Endothelial cell of umbilical vein (primary cell): ENCODE results near the gene IP6K1. TPM values are rescaled to one million over a fixed set of nuclear protein-coding genes. Genes with fewer than 3 reads are reported as not detected.

Experiments
- BruUV-seq: library from RNA; stranded (reverse); fragments of 400-500 nt; replicated peaks from 2 replicates; lab custom pipeline; 2021; lab: Mats Ljungman, UMichigan
- CTCF ChIA-PET: fragments of 300-600, 350-600 bp; sonication (Branson Sonifier 250); formaldehyde crosslinking; loops from one replicate; lab custom pipeline; 2021; ENCODE audit warnings: antibody characterized with exemption, inconsistent platforms; lab: Charles Lee
- POLR2A ChIA-PET: fragments of 300-600, 350-600 bp; sonication (Branson Sonifier 250); formaldehyde crosslinking; loops from one replicate; lab custom pipeline; 2021; ENCODE audit warnings: antibody characterized with exemption, inconsistent platforms; lab: Charles Lee
- DNase-seq: peaks from one replicate; pipeline ENCODE4 v3.0.0-alpha.2; 2011; ENCODE audit warnings: low read depth, low spot score
- FAIRE-seq: peaks from 2 replicates; lab custom pipeline; 2011; peaks lifted over from hg19 to GRCh38; lab: Jason Lieb, UNC
- H2AFZ ChIP-seq: 2 replicates; pipeline ENCODE4 v1.6.0; 2012; ENCODE audit warnings: low read depth, low read length, control low read depth, inconsistent platforms
- H3K27ac ChIP-seq: 2 replicates; pipeline ENCODE4 v1.5.1; 2011; ENCODE audit warnings: low read depth, mild to moderate bottlenecking, control low read depth, low read length, moderate library complexity; ENCODE audit not compliant: insufficient read depth
- H3K27me3 ChIP-seq, 2 experiments: 2 replicates each; pipeline versions ENCODE4 v1.6.0 to v1.6.1; 2011; ENCODE audit warnings: low read length in 2 of 2, mixed read lengths in 1 of 2; ENCODE audit not compliant: control insufficient read depth in 2 of 2, insufficient read depth in 2 of 2
- H3K36me3 ChIP-seq, 2 experiments: 2 replicates in 1 of 2; 3 replicates in 1 of 2; pipeline ENCODE4 v1.5.1; 2011; ENCODE audit warnings: low read length in 2 of 2, mild to moderate bottlenecking in 1 of 2, moderate library complexity in 1 of 2; ENCODE audit not compliant: control insufficient read depth in 2 of 2, insufficient read depth in 2 of 2; ENCODE audit errors: extremely low read depth in 1 of 2
- H3K4me1 ChIP-seq: 3 replicates; pipeline ENCODE4 v1.5.1; 2011; ENCODE audit warnings: mild to moderate bottlenecking, low read length; ENCODE audit not compliant: control insufficient read depth, insufficient read depth; ENCODE audit errors: extremely low read depth
- H3K4me2 ChIP-seq: 2 replicates; pipeline ENCODE4 v1.6.1; 2011; ENCODE audit warnings: low read length, control low read depth, mixed read lengths; ENCODE audit not compliant: insufficient read depth
- H3K4me3 ChIP-seq, 3 experiments: fragments of 200-600 bp in 1 of 3; sonication (generic), shearing (Covaris generic) in 1 of 3; replicated peaks in 1 of 3; 2 replicates each; pipeline ENCODE4 v1.5.1; 2011 to 2016; ENCODE audit warnings: control low read depth in 3 of 3, low read length in 3 of 3, mild to moderate bottlenecking in 2 of 3, inconsistent platforms in 1 of 3, low read depth in 1 of 3, moderate library complexity in 1 of 3; ENCODE audit not compliant: insufficient read depth in 1 of 3
- H3K79me2 ChIP-seq: 2 replicates; pipeline ENCODE4 v1.6.0; 2012; ENCODE audit warnings: low read length, inconsistent platforms; ENCODE audit not compliant: control insufficient read depth, insufficient read depth
- H3K9ac ChIP-seq: replicated peaks from 2 replicates; pipeline ENCODE3; 2011; ENCODE audit warnings: low read length, control low read depth; ENCODE audit not compliant: insufficient read depth; ENCODE audit errors: extremely low read depth
- H3K9me1 ChIP-seq: replicated peaks from 3 replicates; pipeline ENCODE4 v1.6.0; 2011; ENCODE audit warnings: mild to moderate bottlenecking, low read length; ENCODE audit not compliant: control insufficient read depth, insufficient read depth; ENCODE audit errors: extremely low read depth
- H3K9me3 ChIP-seq: replicated peaks from 2 replicates; pipeline ENCODE4 v1.5.1; 2012; ENCODE audit warnings: low read length, inconsistent platforms; ENCODE audit not compliant: control insufficient read depth, insufficient read depth
- H4K20me1 ChIP-seq: replicated peaks from 2 replicates; pipeline ENCODE3; 2011; ENCODE audit warnings: mild to moderate bottlenecking, low read length; ENCODE audit not compliant: control insufficient read depth, insufficient read depth; ENCODE audit errors: extremely low read depth
- CTCF ChIP-seq, 2 donors: IDR thresholded peaks; 1 replicate in 1 of 2; 2 replicates in 1 of 2; pipeline ENCODE4 v1.5.1; 2011; ENCODE audit warnings: low read length in 2 of 2, mild to moderate bottlenecking in 2 of 2, moderate library complexity in 2 of 2, control low read depth in 1 of 2, inconsistent platforms in 1 of 2, low read depth in 1 of 2; ENCODE audit not compliant: insufficient read depth in 1 of 2; ENCODE audit errors: extremely low read depth in 1 of 2
- EZH2 ChIP-seq: IDR thresholded peaks from 2 replicates; pipeline ENCODE4 v1.6.1; 2012; ENCODE audit warnings: borderline replicate concordance, low read depth, mild to moderate bottlenecking, moderate library complexity, low read length, inconsistent platforms; ENCODE audit not compliant: severe bottlenecking
- FOS ChIP-seq: IDR thresholded peaks from 2 replicates; pipeline ENCODE4 v1.6.1; 2011; ENCODE audit warnings: mild to moderate bottlenecking, low read length, moderate library complexity, borderline replicate concordance; ENCODE audit not compliant: insufficient read depth
- GATA2 ChIP-seq: IDR thresholded peaks from 2 replicates; pipeline ENCODE4 v1.7.0; 2011; ENCODE audit warnings: low read depth, mild to moderate bottlenecking, moderate library complexity, mixed read lengths, low read length; ENCODE audit not compliant: insufficient read length, insufficient read depth
- JUN ChIP-seq: IDR thresholded peaks from 2 replicates; pipeline ENCODE4 v1.6.1; 2011; ENCODE audit warnings: borderline replicate concordance, low read depth; ENCODE audit not compliant: insufficient read length, insufficient read depth
- MAX ChIP-seq: IDR thresholded peaks from 2 replicates; pipeline ENCODE4 v1.6.1; 2011; ENCODE audit not compliant: insufficient read depth, insufficient read length
- MYC ChIP-seq: IDR thresholded peaks from one replicate; pipeline ENCODE4 v1.6.1; 2011; ENCODE audit warnings: mild to moderate bottlenecking, low read depth, low read length
- POLR2A ChIP-seq: IDR thresholded peaks from 2 replicates; pipeline ENCODE4 v1.6.1; 2012; ENCODE audit warnings: low read depth, mild to moderate bottlenecking, control low read depth, low read length
- POLR2AphosphoS5 ChIP-seq: IDR thresholded peaks from 2 replicates; pipeline ENCODE4 v1.6.1; 2012; ENCODE audit warnings: low read depth, mild to moderate bottlenecking, control low read depth, low read length, moderate library complexity; ENCODE audit not compliant: insufficient read depth
- dilution Hi-C: fragments of 300-500 bp; cut with MboI; formaldehyde crosslinking; loops from one replicate; pipeline ENCODE4 v1.15.0; 2019; ENCODE audit warnings: low sequenced_read_pairs; ENCODE audit not compliant: extremely low pct_ligation_motif_present
- intact Hi-C: fragments of 100-400 bp; cut with micrococcal nuclease; formaldehyde crosslinking; loops from one replicate; pipeline ENCODE4 v1.10.0; 2022
- polyA plus RNA-seq, 4 experiments: library from polyadenylated mRNA; depleted of rRNA in 3 of 4; stranded (reverse) in 3 of 4; unstranded in 1 of 4; fragments of >200 nt; gene quantifications; 2 replicates each; pipeline versions ENCODE4 v1.2.1 to v1.2.3, GENCODE V29; 2011 to 2012; ENCODE audit warnings: missing spikeins in 1 of 4
- total RNA-seq: library from RNA; stranded (reverse); gene quantifications from 2 replicates; pipeline ENCODE4 v1.2.3, GENCODE V29; 2021

Gene IP6K1
- total and polyA plus RNA-seq, 2 donors (not counting 3 experiments of a cell fraction or from before 2014, with no cell fraction given): 42.7 to 60.8 TPM

- POLR2A ChIA-PET: interaction anchor here (0.7 kb wide), 1 partner anchor 31 kb away, joined by 7 read pairs; no protein-coding TSS in a partner anchor
- no peak overlapping the region for H3K9ac ChIP-seq
- no peaks in the 10 kb centered on the region for H3K27me3 ChIP-seq
- no peak overlapping the region for H3K4me2 ChIP-seq
- FAIRE-seq: no peak
- H3K79me2 ChIP-seq: peaks cover 2% of the 10 kb centered on the region
- H3K9me1 ChIP-seq: no peaks in the 10 kb centered on the region
- no peaks in the 10 kb centered on the region for H4K20me1 ChIP-seq
- H3K9me3 ChIP-seq: no peaks in the 10 kb centered on the region
- H3K4me1 ChIP-seq: no peaks in the 10 kb centered on the region
- H3K36me3 ChIP-seq: peaks cover 6 to 20% of the 10 kb centered on the region in 2 experiments
- TF ChIP-seq POLR2AphosphoS5 (no peak), CTCF (IDR thresholded peaks at IDR 0.05; ENCODE audit: extremely low read depth in 1 of 2, insufficient read depth in 1 of 2, low read depth in 1 of 2, low read length in 2 of 2) (no peak), POLR2A (no peak), EZH2 (no peak), JUN (no peak), MAX (no peak), FOS (no peak), GATA2 (no peak), MYC (no peak)
- no TSS peak for BruUV-seq
- H2AFZ ChIP-seq: no peak overlapping the region
- DNase-seq: no peak
- H3K4me3 ChIP-seq: no peak overlapping the region
- dilution Hi-C loops (no loop called here), intact Hi-C loops (no loop called here)
- CTCF ChIA-PET: interaction anchor here (0.5 kb wide), 1 partner anchor 15 kb away, joined by 3 read pairs; no protein-coding TSS in a partner anchor
- no peak overlapping the region for H3K27ac ChIP-seq
Measured at GRCh38 chr3:49734752-49735151, 51.6 kb downstream of the IP6K1 start.
